ENCODE results near the gene MYZAP. TPM values are rescaled to one million over a fixed set of nuclear protein-coding genes. Genes with fewer than 3 reads are reported as not detected.

The MYZAP gene
- total RNA-seq, 2 donors from 2014 or later, result 0.22 to 0.33 TPM

- H3K9me3 Mint-ChIP-seq, result no peaks in the 10 kb centered on the region
- H3K4me3 Mint-ChIP-seq, result no peak overlapping the region
- Histone ChIP-seq H3K4me1 (ENCODE audit: control insufficient read depth, insufficient read depth, low read length) (no peaks in the 10 kb centered on the region), H3K27me3 (ENCODE audit: control insufficient read depth, insufficient read depth, low read length, poor library complexity, severe bottlenecking) (peaks cover 10% of the 10 kb centered on the region), H3K4me3 (ENCODE audit: low read length) (no peak overlapping the region), H3K9ac (ENCODE audit: extremely low read depth, low read length, poor library complexity, severe bottlenecking) (no peak overlapping the region), H3K36me3 (ENCODE audit: control insufficient read depth, insufficient read depth, low read length) (no peaks in the 10 kb centered on the region), H3K27ac (ENCODE audit: low read depth, low read length) (no peak overlapping the region), H3K9me3 (ENCODE audit: control insufficient read depth, low read length) (no peaks in the 10 kb centered on the region)
- no peaks in the 10 kb centered on the region for H3K36me3 Mint-ChIP-seq (ENCODE audit: low read depth)
- WGBS, 2 experiments (ENCODE audit: insufficient coverage in 1 of 2, insufficient read length in 1 of 2), result 87 to 92% methylated on average over 2 to 3 of the region's 4 CpGs
- DNase-seq, result no peak
- no peak overlapping the region for H3K27ac Mint-ChIP-seq
- no peak for TF ChIP-seq CTCF (conservative IDR thresholded peaks at IDR 0.05)
- no peaks in the 10 kb centered on the region for H3K4me1 Mint-ChIP-seq
- peaks cover 3% of the 10 kb centered on the region for H3K27me3 Mint-ChIP-seq (ENCODE audit: insufficient read depth)
Measured at GRCh38 chr15:57573151-57573550, 18.6 kb upstream of the MYZAP start.

GRCh38 chr15:57575363-57575762, 16.3 kb upstream of the MYZAP start:
- H3K27me3 Mint-ChIP-seq (ENCODE audit: insufficient read depth), result peaks cover 8% of the 10 kb centered on the region
- H3K4me1 Mint-ChIP-seq, result peaks cover 2% of the 10 kb centered on the region
- Histone ChIP-seq H3K4me1 (ENCODE audit: control insufficient read depth, insufficient read depth, low read length) (no peaks in the 10 kb centered on the region), H3K27me3 (ENCODE audit: control insufficient read depth, insufficient read depth, low read length, poor library complexity, severe bottlenecking) (peaks cover 16% of the 10 kb centered on the region), H3K9me3 (ENCODE audit: control insufficient read depth, low read length) (no peaks in the 10 kb centered on the region), H3K36me3 (ENCODE audit: control insufficient read depth, insufficient read depth, low read length) (no peaks in the 10 kb centered on the region), H3K9ac (ENCODE audit: extremely low read depth, low read length, poor library complexity, severe bottlenecking) (no peak overlapping the region), H3K27ac (ENCODE audit: low read depth, low read length) (no peak overlapping the region), H3K4me3 (ENCODE audit: low read length) (no peak overlapping the region)
- no peak for TF ChIP-seq CTCF (conservative IDR thresholded peaks at IDR 0.05)
- no peak overlapping the region for H3K27ac Mint-ChIP-seq
- no peaks in the 10 kb centered on the region for H3K36me3 Mint-ChIP-seq (ENCODE audit: low read depth)
- H3K9me3 Mint-ChIP-seq, result no peaks in the 10 kb centered on the region
- 90 to 96% methylated on average over 4 to 5 of the region's 5 CpGs for WGBS, 2 experiments (ENCODE audit: insufficient coverage in 1 of 2, insufficient read length in 1 of 2)
- no peak for DNase-seq
- no peak overlapping the region for H3K4me3 Mint-ChIP-seq

GRCh38 chr15:57578288-57578900, 13.3 kb upstream of the MYZAP start:
- no peaks in the 10 kb centered on the region for H3K36me3 Mint-ChIP-seq (ENCODE audit: low read depth)
- H3K4me1 Mint-ChIP-seq, result peaks cover 13% of the 10 kb centered on the region
- Histone ChIP-seq H3K9ac (ENCODE audit: extremely low read depth, low read length, poor library complexity, severe bottlenecking) (no peak overlapping the region), H3K4me1 (ENCODE audit: control insufficient read depth, insufficient read depth, low read length) (peaks cover 4% of the 10 kb centered on the region), H3K36me3 (ENCODE audit: control insufficient read depth, insufficient read depth, low read length) (no peaks in the 10 kb centered on the region), H3K4me3 (ENCODE audit: low read length) (no peak overlapping the region), H3K27me3 (ENCODE audit: control insufficient read depth, insufficient read depth, low read length, poor library complexity, severe bottlenecking) (peaks cover 16% of the 10 kb centered on the region), H3K9me3 (ENCODE audit: control insufficient read depth, low read length) (peaks cover 15% of the 10 kb centered on the region), H3K27ac (ENCODE audit: low read depth, low read length) (no peak overlapping the region)
- 89 to 94% methylated on average over 4 to 6 of the region's 6 CpGs for WGBS, 2 experiments (ENCODE audit: insufficient coverage in 1 of 2, insufficient read length in 1 of 2)
- DNase-seq, result no peak
- peaks cover 15% of the 10 kb centered on the region for H3K27me3 Mint-ChIP-seq (ENCODE audit: insufficient read depth)
- TF ChIP-seq CTCF (conservative IDR thresholded peaks at IDR 0.05), result no peak
- peaks cover 9% of the 10 kb centered on the region for H3K9me3 Mint-ChIP-seq
- no peak overlapping the region for H3K4me3 Mint-ChIP-seq
- H3K27ac Mint-ChIP-seq, result no peak overlapping the region

All from endodermal cell (in vitro differentiated cells).